Stimulated activated naive CD8-positive, alpha-beta T cell treated with anti-CD3 and anti-CD28 coated beads, Interleukin-15, amount 100 ng/mL, for 72 hours (primary cell): ENCODE measurements around the gene LRPAP1.
"Not testable (repeated sequence)": the region's sequence is repeated elsewhere in the genome, so short reads cannot be mapped to it uniquely, and the experiment has no call there.

Experiments used
- ATAC-seq: fragments of 150-1000 bp; cut with Tn5 transposase; 2 replicates; pipeline ENCODE4 v1.10.0; 2021; ENCODE audit warnings: mild to moderate bottlenecking, moderate library complexity
- DNase-seq, 2 donors: peaks; one replicate each; pipeline ENCODE4 v3.0.0; 2021 to 2022
- H3K27ac Mint-ChIP-seq, 2 donors: one replicate each; pipeline ENCODE4 v1.8.0; 2022; ENCODE audit warnings: mild to moderate bottlenecking in 2 of 2, mixed read lengths in 2 of 2, moderate library complexity in 2 of 2
- H3K27me3 Mint-ChIP-seq: one replicate; pipeline ENCODE4 v1.8.0; 2022; ENCODE audit warnings: mixed read lengths
- H3K4me1 Mint-ChIP-seq: one replicate; pipeline ENCODE4 v1.8.0; 2022; ENCODE audit warnings: mild to moderate bottlenecking, mixed read lengths
- H3K4me3 Mint-ChIP-seq, 2 donors: one replicate each; pipeline ENCODE4 v1.8.0; 2022; ENCODE audit warnings: mild to moderate bottlenecking in 2 of 2, mixed read lengths in 2 of 2, moderate library complexity in 1 of 2
- H3K9me3 Mint-ChIP-seq, 2 donors: one replicate each; pipeline ENCODE4 v1.8.0; 2022; ENCODE audit warnings: mixed read lengths in 2 of 2

The LRPAP1 gene

DNA sequence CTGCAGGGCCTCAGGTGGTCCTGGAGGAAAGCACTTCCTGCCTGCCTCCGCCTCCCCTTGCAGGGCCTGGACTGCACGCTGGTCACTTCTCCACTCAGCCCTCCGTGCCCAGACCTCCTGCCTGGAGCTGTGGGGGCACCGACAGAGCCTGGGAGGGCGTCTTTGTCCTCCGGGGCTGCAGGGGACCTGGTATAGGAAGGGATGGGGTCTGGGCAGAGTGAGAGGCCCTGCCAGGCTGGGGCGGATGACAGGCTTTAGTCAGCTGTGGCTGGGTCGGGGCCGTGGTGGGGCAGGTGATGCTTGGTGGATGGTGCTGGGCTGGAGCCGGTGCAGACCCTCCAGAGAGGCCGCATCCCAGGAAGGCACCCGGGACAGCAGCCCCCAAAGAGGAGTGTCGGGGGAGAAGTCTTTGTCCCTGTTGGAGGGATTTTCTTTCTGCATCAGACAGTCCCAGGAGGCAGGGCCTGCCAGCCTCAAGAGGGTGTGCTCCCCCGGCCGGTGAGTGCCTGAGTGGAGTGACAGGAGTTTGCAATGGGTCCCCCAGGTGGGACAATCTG, 67.8 kb downstream of the LRPAP1 start:
- DNase-seq (no peak), ATAC-seq (peak; percentile 11)
- no peak overlapping the region for H3K4me3 Mint-ChIP-seq
- no peaks in the 10 kb centered on the region for H3K9me3 Mint-ChIP-seq
- H3K4me1 Mint-ChIP-seq, result peaks cover 6% of the 10 kb centered on the region
- H3K27ac Mint-ChIP-seq, result no peak overlapping the region
- peaks cover 45% of the 10 kb centered on the region for H3K27me3 Mint-ChIP-seq

- Mint-ChIP-seq H3K9me3 (no peaks in the 10 kb centered on the region), H3K27ac (no peak overlapping the region), H3K27me3 (peaks cover 45% of the 10 kb centered on the region), H3K4me1 (peaks cover 6% of the 10 kb centered on the region), H3K4me3 (no peak overlapping the region)
- DNase-seq, result no peak
- peak; percentile 32 for ATAC-seq
Observed at GRCh38 chr4:3463556-3464348, 68.5 kb downstream of the LRPAP1 start.

DNA sequence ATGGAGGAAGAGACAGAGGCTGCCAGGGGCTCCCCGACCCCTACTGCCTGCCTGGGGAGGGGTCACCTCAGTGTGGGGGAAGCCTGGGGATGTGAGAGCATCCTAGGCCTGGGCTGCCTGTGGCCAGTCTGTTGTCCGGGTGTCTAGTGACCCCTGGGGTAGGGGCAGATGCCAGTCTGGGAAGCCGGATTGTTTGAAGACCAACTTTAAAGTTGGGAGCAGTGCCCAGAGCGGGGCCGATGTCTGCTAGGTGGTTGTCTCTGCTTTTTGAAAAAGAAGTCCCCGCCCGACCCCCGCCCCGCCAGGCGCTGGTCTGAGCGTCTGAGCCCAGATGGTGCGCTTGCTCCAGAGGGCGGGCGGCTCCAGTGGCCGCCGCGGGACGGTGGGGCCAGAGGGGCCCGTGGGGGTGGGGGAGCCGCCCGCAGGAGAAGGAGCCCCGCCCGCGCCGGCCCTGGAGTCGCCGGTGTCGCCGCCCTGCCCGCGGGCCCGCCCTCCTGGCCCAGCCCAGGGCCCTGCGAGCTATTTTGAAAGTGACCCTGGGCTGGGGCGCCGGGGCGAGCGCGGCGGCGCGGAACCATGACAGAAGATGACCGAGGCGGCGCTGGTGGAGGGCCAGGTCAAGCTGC, 69.3 kb downstream of the LRPAP1 start, which contains the start of gene DOK7:
DOK7 (plus strand) TSS at position 517 of the 626 bp plus-strand sequence; CDS start at position 587, 70 bp downstream.
- H3K9me3 Mint-ChIP-seq, result no peaks in the 10 kb centered on the region
- H3K27me3 Mint-ChIP-seq, result peaks cover 45% of the 10 kb centered on the region
- no peak within 1 kb of the TSS for H3K27ac Mint-ChIP-seq
- peak within 1 kb of the TSS; percentile 39 to 68 for H3K4me3 Mint-ChIP-seq
- ATAC-seq, result peak; percentile 6
- peaks cover 6% of the 10 kb centered on the region for H3K4me1 Mint-ChIP-seq
- DNase-seq, result no peak

DNA sequence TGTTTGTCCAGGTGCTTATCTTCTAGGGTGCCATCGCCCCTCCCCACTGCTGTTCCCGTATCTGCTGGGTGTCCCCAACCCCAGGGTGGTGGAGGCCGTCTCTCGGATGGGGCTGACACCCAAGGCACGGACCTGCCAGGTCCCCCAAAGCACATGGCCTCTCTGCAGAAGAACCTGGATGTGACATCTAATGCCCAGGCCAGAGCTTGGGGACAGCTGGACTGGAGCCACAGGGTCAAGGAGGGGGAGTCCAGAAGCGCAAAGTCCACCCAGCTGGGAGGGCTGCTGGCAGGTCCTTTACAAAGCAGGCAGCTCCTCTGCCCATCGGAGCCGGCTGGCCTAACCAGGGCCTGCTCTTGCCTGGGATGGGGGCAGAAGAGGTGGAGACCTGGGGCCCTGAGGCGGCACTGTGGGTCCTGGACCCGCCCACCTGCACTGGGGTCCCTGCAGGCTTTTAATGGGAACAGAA, 69.9 kb downstream of the LRPAP1 start:
- DNase-seq (no peak), ATAC-seq (no peak)
- no peaks in the 10 kb centered on the region for H3K9me3 Mint-ChIP-seq
- peak overlapping the region; percentile 26 to 64 for H3K4me3 Mint-ChIP-seq
- H3K27me3 Mint-ChIP-seq, result peaks cover 45% of the 10 kb centered on the region
- H3K4me1 Mint-ChIP-seq, result peaks cover 6% of the 10 kb centered on the region
- H3K27ac Mint-ChIP-seq, result no peak overlapping the region

- H3K4me3 Mint-ChIP-seq, result no peak overlapping the region
- peaks cover 45% of the 10 kb centered on the region for H3K27me3 Mint-ChIP-seq
- H3K27ac Mint-ChIP-seq, result no peak overlapping the region
- DNase-seq, result no peak
- ATAC-seq, result no peak
- H3K4me1 Mint-ChIP-seq, result peaks cover 6% of the 10 kb centered on the region
- H3K9me3 Mint-ChIP-seq, result no peaks in the 10 kb centered on the region
Observed at GRCh38 chr4:3461515-3462291, 70.5 kb downstream of the LRPAP1 start.

DNA sequence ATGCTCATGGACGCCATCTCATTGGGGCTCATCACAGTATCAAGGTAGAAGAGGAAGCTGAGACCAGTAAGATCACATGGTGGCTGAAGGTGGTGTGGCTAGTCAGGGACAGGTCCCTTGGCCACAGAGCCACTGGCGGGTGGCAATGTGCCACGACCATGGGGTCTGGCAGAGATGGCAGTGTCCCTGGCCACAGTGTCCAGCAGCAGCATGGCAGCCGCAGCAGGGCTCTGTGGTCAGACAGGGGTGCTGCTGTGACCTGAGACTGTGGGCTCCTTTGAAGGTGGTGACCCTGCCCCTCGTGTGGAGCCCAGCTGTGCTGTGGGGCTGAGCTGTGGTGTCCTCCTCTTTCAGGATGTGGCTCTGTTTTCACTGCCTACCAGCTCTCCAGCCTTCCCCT, 71.3 kb downstream of the LRPAP1 start:
- ATAC-seq (no peak), DNase-seq (no peak)
- H3K4me3 Mint-ChIP-seq, result no peak overlapping the region
- H3K27me3 Mint-ChIP-seq, result peaks cover 45% of the 10 kb centered on the region
- H3K9me3 Mint-ChIP-seq, result peaks cover 0 to under 1% of the 10 kb centered on the region in 2 donors
- H3K4me1 Mint-ChIP-seq, result peaks cover 6% of the 10 kb centered on the region
- no peak overlapping the region for H3K27ac Mint-ChIP-seq

DNA sequence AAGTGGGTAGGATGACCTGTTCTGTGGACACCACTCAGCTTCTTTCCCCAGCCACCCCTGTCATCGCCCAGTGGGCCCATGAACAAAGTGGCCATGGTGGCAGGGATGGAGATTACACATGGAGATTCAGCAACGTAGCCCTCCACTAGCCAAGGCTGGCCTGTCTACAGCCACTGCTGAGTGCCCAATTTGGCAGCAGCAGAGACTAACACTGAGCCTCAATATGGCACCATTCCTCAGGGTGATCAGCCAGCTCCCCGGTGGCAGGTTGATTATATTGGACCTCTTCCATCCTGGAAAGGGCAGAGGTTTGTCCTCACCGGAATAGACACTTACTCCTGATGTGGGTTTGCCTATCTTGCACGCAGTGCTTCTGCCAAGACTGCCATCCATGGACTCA, 73.1 kb downstream of the LRPAP1 start:
- peaks cover 28% of the 10 kb centered on the region for H3K27me3 Mint-ChIP-seq
- H3K4me1 Mint-ChIP-seq, ATAC-seq, H3K4me3 Mint-ChIP-seq, DNase-seq, H3K27ac Mint-ChIP-seq: not testable (repeated sequence)
- peaks cover 8 to 18% of the 10 kb centered on the region in 2 donors for H3K9me3 Mint-ChIP-seq

GRCh38 chr4:3458371-3458770, 73.9 kb downstream of the LRPAP1 start:
- peaks cover 8 to 18% of the 10 kb centered on the region in 2 donors for H3K9me3 Mint-ChIP-seq
- no peak overlapping the region for H3K4me3 Mint-ChIP-seq

GRCh38 chr4:3455596-3455995, 76.6 kb downstream of the LRPAP1 start:
- not testable (repeated sequence) for DNase-seq, H3K4me3 Mint-ChIP-seq, ATAC-seq, H3K27ac Mint-ChIP-seq, H3K4me1 Mint-ChIP-seq, H3K27me3 Mint-ChIP-seq
- H3K9me3 Mint-ChIP-seq, result peaks cover 8 to 18% of the 10 kb centered on the region in 2 donors

More at GRCh38 chr4:3458371-3458770, 73.9 kb downstream of the LRPAP1 start:
- Mint-ChIP-seq H3K4me1 (peaks cover 6% of the 10 kb centered on the region), H3K27me3 (peaks cover 27% of the 10 kb centered on the region), H3K27ac (no peak overlapping the region)
- DNase-seq (no peak), ATAC-seq (no peak)
